ENCODE data around the gene GMPPA.
A peak's percentile ranks its signal among the peaks of the same experiment; 100 is the strongest.

GMPPA gene

GRCh38 chr2:219520079-219520478 is 21.4 kb downstream of the GMPPA start:
- TF ChIP-seq, protein P1, sequence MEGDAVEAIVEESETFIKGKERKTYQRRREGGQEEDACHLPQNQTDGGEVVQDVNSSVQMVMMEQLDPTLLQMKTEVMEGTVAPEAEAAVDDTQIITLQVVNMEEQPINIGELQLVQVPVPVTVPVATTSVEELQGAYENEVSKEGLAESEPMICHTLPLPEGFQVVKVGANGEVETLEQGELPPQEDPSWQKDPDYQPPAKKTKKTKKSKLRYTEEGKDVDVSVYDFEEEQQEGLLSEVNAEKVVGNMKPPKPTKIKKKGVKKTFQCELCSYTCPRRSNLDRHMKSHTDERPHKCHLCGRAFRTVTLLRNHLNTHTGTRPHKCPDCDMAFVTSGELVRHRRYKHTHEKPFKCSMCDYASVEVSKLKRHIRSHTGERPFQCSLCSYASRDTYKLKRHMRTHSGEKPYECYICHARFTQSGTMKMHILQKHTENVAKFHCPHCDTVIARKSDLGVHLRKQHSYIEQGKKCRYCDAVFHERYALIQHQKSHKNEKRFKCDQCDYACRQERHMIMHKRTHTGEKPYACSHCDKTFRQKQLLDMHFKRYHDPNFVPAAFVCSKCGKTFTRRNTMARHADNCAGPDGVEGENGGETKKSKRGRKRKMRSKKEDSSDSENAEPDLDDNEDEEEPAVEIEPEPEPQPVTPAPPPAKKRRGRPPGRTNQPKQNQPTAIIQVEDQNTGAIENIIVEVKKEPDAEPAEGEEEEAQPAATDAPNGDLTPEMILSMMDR (IDR thresholded peaks at IDR 0.05; ENCODE audit: low read depth, low read length): no peak
- Histone ChIP-seq H3K4me3 (ENCODE audit: low read depth, low read length) (no peak overlapping the region; the same call in 1 of the 2 replicates), H3K36me3 (no peaks in the 10 kb centered on the region; the same call in none of the 2 replicates), H3K27ac (peak overlapping the region; percentile 98), H3K27me3 (ENCODE audit: insufficient read depth, low read depth, severe bottlenecking) (no peaks in the 10 kb centered on the region), H3K9me3 (ENCODE audit: severe bottlenecking) (no peaks in the 10 kb centered on the region)
- peak; percentile 80 for DNase-seq

DNA sequence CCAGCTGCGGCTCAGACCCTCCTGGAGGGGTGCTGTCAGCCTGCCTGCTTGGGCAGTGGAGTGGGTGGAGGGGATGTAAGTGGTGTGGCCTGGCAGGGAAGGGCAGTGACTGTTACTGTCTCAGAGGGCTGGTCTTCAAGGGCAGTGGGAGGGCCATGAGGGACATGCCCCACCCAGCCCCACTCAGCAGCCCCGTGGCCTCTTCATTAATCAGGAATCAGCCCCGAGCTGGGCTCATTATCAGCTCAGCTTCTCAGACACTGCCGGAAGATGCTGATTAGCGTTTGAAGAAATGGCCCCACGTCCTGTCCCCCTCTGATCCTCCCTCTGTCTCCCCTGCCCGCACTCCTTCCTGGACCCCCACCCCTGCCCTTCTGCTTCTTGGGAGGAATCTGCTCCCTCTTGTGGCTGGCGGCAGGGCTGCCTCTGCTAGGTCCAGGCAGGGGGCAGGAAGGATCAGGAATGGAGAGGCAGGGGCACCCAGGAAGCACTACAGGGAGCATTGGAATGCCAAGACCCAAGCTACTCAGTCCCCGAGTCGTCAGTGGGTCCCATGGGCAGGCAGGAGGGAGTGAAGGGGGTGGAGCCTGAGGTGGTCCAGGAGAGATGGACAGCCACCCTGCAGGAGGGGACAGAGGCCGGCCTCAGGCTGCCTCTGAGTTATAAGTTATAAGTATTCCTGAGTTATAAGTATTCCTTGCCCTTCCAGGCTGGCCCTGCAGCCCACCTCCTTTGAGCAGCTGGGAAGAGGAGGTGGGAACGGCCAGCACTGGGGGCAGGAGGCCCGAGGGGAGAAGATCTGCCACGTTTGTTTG is 22.6 kb downstream of the GMPPA start:
- Histone ChIP-seq H3K36me3 (no peaks in the 10 kb centered on the region; the same call in none of the 2 replicates), H3K4me3 (ENCODE audit: low read depth, low read length) (peak overlapping the region; percentile 41), H3K9me3 (ENCODE audit: severe bottlenecking) (no peaks in the 10 kb centered on the region), H3K27me3 (ENCODE audit: insufficient read depth, low read depth, severe bottlenecking) (no peaks in the 10 kb centered on the region), H3K27ac (peak overlapping the region; percentile 98)
- TF ChIP-seq, protein P1 (IDR thresholded peaks at IDR 0.05; ENCODE audit: low read depth, low read length): peak; percentile 81
- DNase-seq: peak; percentile 98

DNA sequence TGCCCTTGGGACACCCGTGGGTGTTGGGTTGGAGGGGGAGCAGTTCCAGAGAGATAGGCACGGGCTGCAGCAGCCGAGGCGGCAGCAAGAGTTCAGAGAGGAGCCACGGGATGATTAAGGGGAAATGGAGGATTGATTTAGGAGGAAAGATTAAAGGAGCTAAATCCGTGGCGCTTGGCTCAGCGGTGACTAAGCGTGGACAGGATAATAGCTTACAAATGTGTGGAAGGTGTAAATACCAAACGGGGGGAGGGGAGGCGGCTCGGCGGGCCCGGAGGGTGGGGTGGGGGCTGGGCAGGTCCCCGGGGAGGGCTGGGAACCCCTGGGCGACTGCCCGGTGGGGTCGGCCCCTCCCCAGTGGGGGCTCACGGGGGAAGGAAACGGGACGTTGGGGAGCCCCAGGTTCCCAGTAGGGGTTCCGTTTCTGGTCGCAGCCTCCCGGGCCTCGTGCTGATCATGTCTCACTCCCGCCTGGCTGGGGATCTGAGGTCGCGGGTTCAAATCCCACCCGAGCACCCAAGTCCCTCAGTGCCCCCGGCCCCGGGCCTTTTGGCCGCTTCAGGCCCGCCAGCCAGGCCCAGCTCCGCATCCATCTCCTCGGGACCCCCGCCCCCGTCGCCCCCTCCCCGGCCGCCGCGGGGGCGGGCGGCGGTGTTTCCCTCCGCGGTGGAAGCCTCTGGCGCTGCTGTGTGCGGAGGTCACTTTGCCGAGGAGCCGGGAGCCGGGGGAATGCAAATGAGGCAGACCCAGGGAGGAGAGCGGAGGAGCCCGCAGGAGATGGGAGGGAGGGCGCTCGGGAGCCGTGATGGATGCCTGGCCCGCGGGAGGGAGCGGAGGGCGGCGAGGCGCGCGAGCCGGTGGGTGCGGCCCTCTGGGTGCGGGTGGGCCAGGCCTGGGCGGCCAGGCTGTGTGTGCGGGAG is 23.7 kb downstream of the GMPPA start:
- H3K36me3 ChIP-seq: no peaks in the 10 kb centered on the region; the same call in none of the 2 replicates
- peak overlapping the region; percentile 43 for H3K4me3 ChIP-seq (ENCODE audit: low read depth, low read length)
- H3K9me3 ChIP-seq (ENCODE audit: severe bottlenecking): no peaks in the 10 kb centered on the region
- peak; percentile 91 for DNase-seq
- no peaks in the 10 kb centered on the region for H3K27me3 ChIP-seq (ENCODE audit: insufficient read depth, low read depth, severe bottlenecking)
- TF ChIP-seq, protein P1 (IDR thresholded peaks at IDR 0.05; ENCODE audit: low read depth, low read length): no peak
- H3K27ac ChIP-seq: peak overlapping the region; percentile 96

DNA sequence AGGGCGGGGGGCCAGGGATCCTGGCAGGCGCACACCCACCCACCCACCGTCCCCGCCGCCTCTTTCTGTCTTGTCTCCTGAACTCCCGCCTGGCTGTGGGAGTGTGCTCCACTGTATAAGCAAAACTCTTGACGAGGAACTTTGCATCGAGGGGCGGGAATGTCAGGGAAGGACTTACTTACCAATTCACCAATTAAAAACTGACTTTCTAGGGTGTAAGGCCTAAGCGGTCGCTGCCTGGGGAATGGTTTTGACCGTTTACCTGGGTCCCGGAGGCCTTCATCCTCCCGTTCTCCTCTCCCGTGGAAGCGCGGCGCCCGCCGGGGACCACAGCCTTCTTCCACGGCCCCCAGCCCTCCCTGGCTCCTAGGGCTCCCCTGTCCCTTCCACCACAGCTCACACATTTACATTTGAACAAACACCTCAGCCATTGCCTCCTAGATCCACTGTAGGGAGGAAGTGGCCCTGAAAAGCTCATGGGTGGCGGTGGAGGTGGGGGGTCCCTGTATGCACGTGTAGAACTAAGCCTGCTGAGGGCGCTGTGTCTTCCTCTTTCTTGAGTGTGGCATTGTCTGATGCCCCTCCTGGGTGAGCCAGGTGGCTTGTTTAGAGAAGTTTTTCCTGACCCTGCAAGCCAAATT is 24.5 kb downstream of the GMPPA start:
- Histone ChIP-seq H3K4me3 (ENCODE audit: low read depth, low read length) (peak overlapping the region; percentile 43), H3K27ac (peak overlapping the region; percentile 96), H3K9me3 (ENCODE audit: severe bottlenecking) (no peaks in the 10 kb centered on the region), H3K27me3 (ENCODE audit: insufficient read depth, low read depth, severe bottlenecking) (no peaks in the 10 kb centered on the region), H3K36me3 (no peaks in the 10 kb centered on the region; the same call in none of the 2 replicates)
- DNase-seq: peak; percentile 77
- TF ChIP-seq, protein P1 (IDR thresholded peaks at IDR 0.05; ENCODE audit: low read depth, low read length): peak; percentile 72

DNA sequence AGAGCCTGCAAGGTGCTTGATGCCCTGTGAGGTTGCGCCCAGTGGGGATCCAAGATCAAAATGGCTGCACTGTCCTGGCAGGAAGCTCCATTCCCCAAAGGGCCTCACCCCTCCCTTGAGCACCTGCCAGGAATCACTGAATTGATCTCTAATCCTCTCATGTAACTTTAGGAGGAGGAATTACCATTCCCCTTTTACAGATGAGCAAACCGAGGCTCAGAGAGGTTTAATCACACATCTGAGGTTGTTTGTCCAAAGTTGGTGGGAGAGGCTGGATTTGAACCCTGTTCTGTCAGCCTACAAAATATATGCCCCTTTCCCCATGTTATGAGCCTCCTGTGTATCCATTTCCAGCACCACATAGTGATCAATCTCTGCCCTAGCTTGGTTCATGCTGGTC is 26.1 kb downstream of the GMPPA start:
- no peak overlapping the region for H3K4me3 ChIP-seq (ENCODE audit: low read depth, low read length)
- no peaks in the 10 kb centered on the region; the same call in 1 of the 2 replicates for H3K36me3 ChIP-seq
- DNase-seq: no peak
- no peaks in the 10 kb centered on the region for H3K27me3 ChIP-seq (ENCODE audit: insufficient read depth, low read depth, severe bottlenecking)
- no peaks in the 10 kb centered on the region for H3K9me3 ChIP-seq (ENCODE audit: severe bottlenecking)
- peak overlapping the region; percentile 96 for H3K27ac ChIP-seq
- TF ChIP-seq, protein P1 (IDR thresholded peaks at IDR 0.05; ENCODE audit: low read depth, low read length): no peak

Data from WERI-Rb-1 (cell line).